HEK293 (cell line): ENCODE data around the gene PDHB.

ENCODE experiments used
- CTCF ChIA-PET: fragments of 350-600 bp; formaldehyde crosslinking; extraction: SDS; loops from one replicate; lab custom pipeline; 2021; ENCODE audit warnings: antibody characterized with exemption; lab: Yijun Ruan, JAX
- POLR2A ChIA-PET: fragments of 300-600 bp; formaldehyde crosslinking; extraction: SDS; loops from one replicate; lab custom pipeline; 2020; ENCODE audit warnings: antibody characterized with exemption, inconsistent platforms; lab: Yijun Ruan, JAX
- H3K27ac ChIP-seq: fragments of 200-500 bp; sonication (Bioruptor generic); 2 replicates; pipeline ENCODE4 v1.5.1; 2014; ENCODE audit warnings: low read depth, low read length, control low read depth, inconsistent platforms; ENCODE audit errors: extremely low read depth
- H3K36me3 ChIP-seq, 2 experiments: fragments of 200-500 bp in 1 of 2; sonication (Bioruptor generic) in 1 of 2; 1 replicate in 1 of 2; 2 replicates in 1 of 2; pipeline ENCODE4 v1.5.1; 2014 to 2017; ENCODE audit warnings: inconsistent platforms in 2 of 2, low read length in 2 of 2; ENCODE audit not compliant: control insufficient read depth in 2 of 2, insufficient read depth in 1 of 2
- H3K4me1 ChIP-seq: fragments of 200-500 bp; sonication (Bioruptor generic); 2 replicates; pipeline ENCODE4 v1.5.1; 2014; ENCODE audit warnings: mild to moderate bottlenecking, low read length, inconsistent platforms; ENCODE audit not compliant: control insufficient read depth, insufficient read depth
- H3K4me3 ChIP-seq: 2 replicates; pipeline ENCODE4 v1.5.1; 2011; ENCODE audit warnings: low read depth, mild to moderate bottlenecking, control low read depth, low read length, moderate library complexity
- H3K9me3 ChIP-seq: fragments of 200-500 bp; sonication (Bioruptor generic); 2 replicates; pipeline ENCODE4 v1.5.1; 2014; ENCODE audit warnings: low read depth, low read length, inconsistent platforms; ENCODE audit not compliant: control insufficient read depth, insufficient read depth
- FEZF1 ChIP-seq: fragments of 450-650 bp; formaldehyde crosslinking; IDR thresholded peaks from 2 replicates; pipeline ENCODE4 v1.5.1; 2016; ENCODE audit warnings: missing biosample characterization, missing genetic modification characterization
- GLI2 ChIP-seq: fragments of 450-650 bp; formaldehyde crosslinking; IDR thresholded peaks from 2 replicates; pipeline ENCODE4; 2017; ENCODE audit warnings: missing biosample characterization, missing genetic modification characterization, low read depth, borderline replicate concordance
- GLIS1 ChIP-seq: fragments of 450-650 bp; formaldehyde crosslinking; IDR thresholded peaks from 2 replicates; pipeline ENCODE4 v1.5.1; 2016; ENCODE audit warnings: missing biosample characterization, missing genetic modification characterization
- INSM2 ChIP-seq: fragments of 450-650 bp; formaldehyde crosslinking; IDR thresholded peaks from 2 replicates; pipeline ENCODE4 v1.5.1; 2016; ENCODE audit warnings: missing biosample characterization, missing genetic modification characterization
- KLF8 ChIP-seq: fragments of 450-650 bp; formaldehyde crosslinking; IDR thresholded peaks from 2 replicates; pipeline ENCODE4 v1.5.1; 2016; ENCODE audit warnings: missing biosample characterization, missing genetic modification characterization
- MYNN ChIP-seq: fragments of 450-650 bp; formaldehyde crosslinking; IDR thresholded peaks from 2 replicates; pipeline ENCODE4 v1.5.1; 2016; ENCODE audit warnings: missing biosample characterization, missing genetic modification characterization, borderline replicate concordance
- SCRT1 ChIP-seq: fragments of 450-650 bp; formaldehyde crosslinking; IDR thresholded peaks from 2 replicates; pipeline ENCODE4 v1.5.1; 2016; ENCODE audit warnings: missing biosample characterization, missing genetic modification characterization, borderline replicate concordance
- SCRT2 ChIP-seq: fragments of 450-650 bp; formaldehyde crosslinking; IDR thresholded peaks from 2 replicates; pipeline ENCODE4 v1.5.1; 2016; ENCODE audit warnings: missing biosample characterization, missing genetic modification characterization
- SP3 ChIP-seq: fragments of 450-650 bp; formaldehyde crosslinking; IDR thresholded peaks from 2 replicates; pipeline ENCODE4 v1.5.1; 2016; ENCODE audit warnings: missing biosample characterization, missing genetic modification characterization
- ZBTB1 ChIP-seq: fragments of 450-650 bp; formaldehyde crosslinking; IDR thresholded peaks from 2 replicates; pipeline ENCODE4 v1.5.1; 2016; ENCODE audit warnings: missing biosample characterization, missing genetic modification characterization
- ZBTB48 ChIP-seq: fragments of 450-650 bp; formaldehyde crosslinking; IDR thresholded peaks from 2 replicates; pipeline ENCODE4 v1.5.1; 2016; ENCODE audit warnings: missing biosample characterization, missing genetic modification characterization
- ZFHX2 ChIP-seq: fragments of 450-650 bp; formaldehyde crosslinking; conservative IDR thresholded peaks from 2 replicates; pipeline ENCODE4 v1.5.1; 2016; ENCODE audit warnings: missing biosample characterization, missing genetic modification characterization
- ZFP41 ChIP-seq: fragments of 450-650 bp; formaldehyde crosslinking; IDR thresholded peaks from 2 replicates; pipeline ENCODE4 v1.5.1; 2016; ENCODE audit warnings: missing biosample characterization, missing genetic modification characterization, borderline replicate concordance
- ZNF140 ChIP-seq: fragments of 450-650 bp; formaldehyde crosslinking; IDR thresholded peaks from 2 replicates; pipeline ENCODE4 v1.5.1; 2016; ENCODE audit warnings: missing biosample characterization, missing genetic modification characterization
- ZNF19 ChIP-seq: fragments of 450-650 bp; formaldehyde crosslinking; IDR thresholded peaks from 2 replicates; pipeline ENCODE4; 2016; ENCODE audit warnings: missing biosample characterization, missing genetic modification characterization, low read depth
- ZNF302 ChIP-seq: fragments of 450-650 bp; formaldehyde crosslinking; IDR thresholded peaks from 2 replicates; pipeline ENCODE4 v1.5.1; 2016; ENCODE audit warnings: missing biosample characterization, missing genetic modification characterization, low read depth
- ZNF501 ChIP-seq: fragments of 450-650 bp; formaldehyde crosslinking; IDR thresholded peaks from 2 replicates; pipeline ENCODE4 v1.5.1; 2016; ENCODE audit warnings: missing biosample characterization, missing genetic modification characterization
- ZNF514 ChIP-seq: fragments of 450-650 bp; formaldehyde crosslinking; IDR thresholded peaks from 2 replicates; pipeline ENCODE4 v1.5.1; 2016; ENCODE audit warnings: missing biosample characterization, missing genetic modification characterization
- ZNF521 ChIP-seq: fragments of 450-650 bp; formaldehyde crosslinking; IDR thresholded peaks from 2 replicates; pipeline ENCODE4 v1.5.1; 2017; ENCODE audit warnings: missing biosample characterization, mild to moderate bottlenecking, missing genetic modification characterization
- ZNF580 ChIP-seq: fragments of 450-650 bp; formaldehyde crosslinking; IDR thresholded peaks from 2 replicates; pipeline ENCODE4 v1.5.1; 2016; ENCODE audit warnings: missing biosample characterization, missing genetic modification characterization
- ZNF596 ChIP-seq: fragments of 450-650 bp; IDR thresholded peaks from 2 replicates; pipeline ENCODE4 v1.5.0; 2018; ENCODE audit warnings: missing biosample characterization, mild to moderate bottlenecking, missing genetic modification characterization, moderate library complexity
- ZNF600 ChIP-seq: fragments of 450-650 bp; formaldehyde crosslinking; IDR thresholded peaks from 2 replicates; pipeline ENCODE4 v1.5.1; 2016; ENCODE audit warnings: missing biosample characterization, missing genetic modification characterization
- ZNF654 ChIP-seq: fragments of 450-650 bp; formaldehyde crosslinking; IDR thresholded peaks from 2 replicates; pipeline ENCODE4 v1.5.1; 2016; ENCODE audit warnings: low read depth, missing biosample characterization, missing genetic modification characterization
- ZNF777 ChIP-seq: fragments of 450-650 bp; formaldehyde crosslinking; IDR thresholded peaks from 2 replicates; pipeline ENCODE4 v1.5.1; 2017; ENCODE audit warnings: missing biosample characterization, missing genetic modification characterization, borderline replicate concordance
- ZNF785 ChIP-seq: fragments of 450-650 bp; formaldehyde crosslinking; IDR thresholded peaks from 2 replicates; pipeline ENCODE4 v1.5.1; 2016; ENCODE audit warnings: missing biosample characterization, missing genetic modification characterization
- ZNF830 ChIP-seq: fragments of 450-650 bp; IDR thresholded peaks from 2 replicates; pipeline ENCODE4 v1.5.0; 2018; ENCODE audit warnings: missing biosample characterization, missing genetic modification characterization, low read depth, mild to moderate bottlenecking, moderate library complexity
- ZSCAN5A ChIP-seq: fragments of 450-650 bp; formaldehyde crosslinking; IDR thresholded peaks from 2 replicates; pipeline ENCODE4 v1.5.1; 2016; ENCODE audit warnings: missing biosample characterization, missing genetic modification characterization

PDHB gene

GRCh38 chr3:58470363-58471024, 36.9 kb upstream of the PDHB start:
- peak overlapping the region; percentile 50; the same call in 1 of the 2 replicates for H3K27ac ChIP-seq

GRCh38 chr3:58469096-58469495, 35.5 kb upstream of the PDHB start:
- Histone ChIP-seq H3K27ac (no peak overlapping the region), H3K4me3 (no peak overlapping the region), H3K4me1 (peaks cover 11% of the 10 kb centered on the region), H3K9me3 (no peaks in the 10 kb centered on the region), H3K36me3 (no peaks in the 10 kb centered on the region)
- ChIA-PET CTCF (no interaction called here), POLR2A (no interaction called here)
- TF ChIP-seq ZNF654 (tag by site-specific recombination) (no peak), ZNF596 (tag by site-specific recombination) (no peak), KLF8 (tag by site-specific recombination) (no peak), ZNF580 (tag by site-specific recombination) (no peak), ZFP41 (tag by site-specific recombination) (no peak), MYNN (tag by site-specific recombination) (no peak), ZNF302 (tag by site-specific recombination) (no peak), ZNF521 (tag by site-specific recombination) (no peak), ZNF501 (tag by site-specific recombination) (no peak), ZNF777 (no peak)

More at GRCh38 chr3:58470363-58471024, 36.9 kb upstream of the PDHB start:
- peaks cover 14% of the 10 kb centered on the region for H3K4me1 ChIP-seq
- H3K9me3 ChIP-seq, result no peaks in the 10 kb centered on the region
- H3K4me3 ChIP-seq, result no peak overlapping the region
- TF ChIP-seq ZNF785 (tag by site-specific recombination), result no peak
- no peak for TF ChIP-seq ZNF140 (tag by site-specific recombination)
- no peak for TF ChIP-seq GLIS1
- TF ChIP-seq GLI2 (tag by site-specific recombination), result no peak
- ChIA-PET CTCF (interaction anchor here (0.6 kb wide), 1 partner anchor 135 kb away, joined by 4 read pairs; no protein-coding TSS in a partner anchor), POLR2A (interaction anchor here (1.5 kb wide), 1 partner anchor 23 kb away, joined by 3 read pairs; no protein-coding TSS in a partner anchor)
- H3K36me3 ChIP-seq, result no peaks in the 10 kb centered on the region

GRCh38 chr3:58466899-58467563, 33.4 kb upstream of the PDHB start:
- TF ChIP-seq ZNF514, result no peak
- TF ChIP-seq ZBTB1 (tag by site-specific recombination), result no peak
- TF ChIP-seq FEZF1 (tag by site-specific recombination), result no peak
- peak; percentile 59; the same call in 1 of the 2 replicates for TF ChIP-seq SCRT1 (tag by site-specific recombination)
- TF ChIP-seq INSM2, result no peak
- TF ChIP-seq ZNF600 (tag by site-specific recombination), result no peak
- TF ChIP-seq ZSCAN5A (tag by site-specific recombination), result no peak
- TF ChIP-seq ZBTB48 (tag by site-specific recombination), result no peak
- no peak for TF ChIP-seq ZNF830 (tag by site-specific recombination)
- TF ChIP-seq ZFHX2, result no peak
- peak; percentile 67 for TF ChIP-seq SCRT2 (tag by site-specific recombination)
- no peak for TF ChIP-seq SP3 (tag by site-specific recombination)
- TF ChIP-seq ZNF19, result no peak
- CTCF ChIA-PET, result interaction anchor here (1.4 kb wide), 1 partner anchor 26 kb away, joined by 4 read pairs; no protein-coding TSS in a partner anchor

More at GRCh38 chr3:58466899-58467563, 33.4 kb upstream of the PDHB start:
- H3K4me3 ChIP-seq, result no peak overlapping the region
- no peaks in the 10 kb centered on the region for H3K9me3 ChIP-seq
- POLR2A ChIA-PET, result no interaction called here
- peaks cover 9% of the 10 kb centered on the region for H3K4me1 ChIP-seq
- no peaks in the 10 kb centered on the region for H3K36me3 ChIP-seq
- H3K27ac ChIP-seq, result no peak overlapping the region
